Gastrocnemius medialis (tissue), 4 donors: ENCODE results near the gene KRTAP19-7.

Experiments
- POLR2A ChIP-seq, 2 donors: fragments of 450-650 bp; IDR thresholded peaks; one replicate each; pipeline ENCODE4 v1.6.1; 2017; ENCODE audit warnings: antibody characterized with exemption in 2 of 2, mild to moderate bottlenecking in 2 of 2, moderate library complexity in 2 of 2
- TF ChIP-seq, protein P1 (sequence below), 5 experiments: fragments of 450-650 bp in 3 of 5; fragments of 200-600 bp in 2 of 5; sonication (generic) in 2 of 5; IDR thresholded peaks in 4 of 5; conservative IDR thresholded peaks in 1 of 5; 1 replicate in 4 of 5; 2 replicates in 1 of 5; pipeline ENCODE4 v1.5.1; 2016 to 2019; ENCODE audit warnings: antibody characterized with exemption in 5 of 5, mild to moderate bottlenecking in 3 of 5, moderate library complexity in 3 of 5

DNA sequence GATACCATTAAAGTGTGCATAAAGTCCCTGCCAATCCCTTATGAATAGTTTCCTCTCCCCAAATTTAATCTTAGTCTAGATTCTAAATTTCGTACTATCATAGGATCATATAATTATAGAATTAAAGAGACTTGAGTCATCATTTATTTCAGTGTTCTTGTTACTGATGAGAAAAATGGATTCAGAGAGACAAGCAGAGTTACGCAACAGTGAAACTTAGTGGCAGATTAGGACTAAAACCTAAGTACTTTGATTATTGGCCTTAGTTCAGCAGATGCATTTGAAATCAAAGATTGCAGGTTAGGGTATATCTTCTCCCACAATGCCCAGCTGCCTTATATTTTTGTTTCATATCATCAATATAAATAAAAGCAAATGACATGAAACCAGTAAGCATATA, 843 bp upstream of the KRTAP19-7 start:
- TF ChIP-seq, protein P1, sequence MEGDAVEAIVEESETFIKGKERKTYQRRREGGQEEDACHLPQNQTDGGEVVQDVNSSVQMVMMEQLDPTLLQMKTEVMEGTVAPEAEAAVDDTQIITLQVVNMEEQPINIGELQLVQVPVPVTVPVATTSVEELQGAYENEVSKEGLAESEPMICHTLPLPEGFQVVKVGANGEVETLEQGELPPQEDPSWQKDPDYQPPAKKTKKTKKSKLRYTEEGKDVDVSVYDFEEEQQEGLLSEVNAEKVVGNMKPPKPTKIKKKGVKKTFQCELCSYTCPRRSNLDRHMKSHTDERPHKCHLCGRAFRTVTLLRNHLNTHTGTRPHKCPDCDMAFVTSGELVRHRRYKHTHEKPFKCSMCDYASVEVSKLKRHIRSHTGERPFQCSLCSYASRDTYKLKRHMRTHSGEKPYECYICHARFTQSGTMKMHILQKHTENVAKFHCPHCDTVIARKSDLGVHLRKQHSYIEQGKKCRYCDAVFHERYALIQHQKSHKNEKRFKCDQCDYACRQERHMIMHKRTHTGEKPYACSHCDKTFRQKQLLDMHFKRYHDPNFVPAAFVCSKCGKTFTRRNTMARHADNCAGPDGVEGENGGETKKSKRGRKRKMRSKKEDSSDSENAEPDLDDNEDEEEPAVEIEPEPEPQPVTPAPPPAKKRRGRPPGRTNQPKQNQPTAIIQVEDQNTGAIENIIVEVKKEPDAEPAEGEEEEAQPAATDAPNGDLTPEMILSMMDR (IDR thresholded peaks at IDR 0.05 in 4 of 5, conservative IDR thresholded peaks at IDR 0.05 in 1 of 5), result no peak
- no peak for TF ChIP-seq POLR2A (IDR thresholded peaks at IDR 0.05)
